Measurements from ENCODE around the gene KRTAP7-1. TPM values are rescaled to one million over a fixed set of nuclear protein-coding genes. Genes with fewer than 3 reads are reported as not detected.

The KRTAP7-1 gene
- not detected for total RNA-seq

DNA sequence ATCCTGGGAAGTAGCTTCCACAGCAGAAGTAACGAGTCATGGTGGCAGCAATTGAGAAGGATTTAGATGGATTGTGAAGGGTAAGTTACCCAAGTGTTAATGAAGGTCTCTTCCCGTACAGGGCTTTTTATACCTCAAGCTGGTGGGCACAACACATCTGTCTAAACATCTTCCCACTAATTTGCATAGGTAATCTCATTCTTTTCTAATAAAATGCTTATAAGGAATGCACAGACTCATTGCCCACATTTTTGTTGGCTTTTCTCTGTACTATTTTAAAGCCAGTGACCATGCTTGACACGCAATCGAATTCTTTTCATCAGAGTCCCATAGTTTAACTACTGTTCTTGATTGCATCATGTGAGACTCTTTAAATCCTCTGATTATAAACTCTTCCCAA, at the start of gene KRTAP7-1:
KRTAP7-1 (minus strand) TSS at position 101 of the 400 bp plus-strand sequence; CDS start at position 40, 61 bp downstream.
- no peaks in the 10 kb centered on the region for H3K27me3 ChIP-seq
- H3K27ac ChIP-seq, result no peak within 1 kb of the TSS
- H3K9me3 ChIP-seq, result peaks cover 0 to 5% (median 0%) of the 10 kb centered on the region in 3 donors
- TF ChIP-seq POLR2A (IDR thresholded peaks at IDR 0.05), result no peak
- no peak for TF ChIP-seq CTCF (IDR thresholded peaks at IDR 0.05)
- WGBS, 2 donors, result 71 to 81% methylated on average over 4 of the region's 4 CpGs
- H3K36me3 ChIP-seq, result no peaks in the 10 kb centered on the region
- intact Hi-C loops (cut with DNase I), result no loop called here
- no peak within 1 kb of the TSS for H3K4me3 ChIP-seq
- H3K4me1 ChIP-seq, result no peaks in the 10 kb centered on the region
- no peak for DNase-seq

- Histone ChIP-seq H3K27ac (no peak overlapping the region), H3K27me3 (no peaks in the 10 kb centered on the region), H3K4me1 (no peaks in the 10 kb centered on the region), H3K9me3 (no peaks in the 10 kb centered on the region), H3K4me3 (no peak overlapping the region), H3K36me3 (no peaks in the 10 kb centered on the region)
- intact Hi-C loops (cut with DNase I), result no loop called here
- no peak for DNase-seq
- TF ChIP-seq POLR2A (IDR thresholded peaks at IDR 0.05) (no peak), CTCF (IDR thresholded peaks at IDR 0.05) (no peak)
- WGBS, 2 donors, result 41 to 51% methylated on average over 2 of the region's 2 CpGs
Observed at GRCh38 chr21:30874526-30874925, 45.0 kb upstream of the KRTAP7-1 start.

- no peak overlapping the region for H3K27ac ChIP-seq
- no peaks in the 10 kb centered on the region for H3K27me3 ChIP-seq
- H3K36me3 ChIP-seq, result no peaks in the 10 kb centered on the region
- whole genome bisulfite sequencing, 2 donors, result 60 to 63% methylated on average over 9 of the region's 9 CpGs
- TF ChIP-seq POLR2A (IDR thresholded peaks at IDR 0.05), result no peak
- no peak for TF ChIP-seq CTCF (IDR thresholded peaks at IDR 0.05)
- DNase-seq, result no peak
- no peaks in the 10 kb centered on the region for H3K9me3 ChIP-seq
- intact Hi-C loops (cut with DNase I), result no loop called here
- H3K4me3 ChIP-seq, result no peak overlapping the region
- no peaks in the 10 kb centered on the region for H3K4me1 ChIP-seq
Observed at GRCh38 chr21:30847627-30848500, 18.3 kb upstream of the KRTAP7-1 start.

- TF ChIP-seq CTCF (IDR thresholded peaks at IDR 0.05), result no peak
- TF ChIP-seq POLR2A (IDR thresholded peaks at IDR 0.05), result no peak
- H3K4me3 ChIP-seq, result no peak overlapping the region
- H3K4me1 ChIP-seq, result no peaks in the 10 kb centered on the region
- H3K9me3 ChIP-seq, result no peaks in the 10 kb centered on the region
- intact Hi-C loops (cut with DNase I), result no loop called here
- H3K27ac ChIP-seq, result no peak overlapping the region
- no peaks in the 10 kb centered on the region for H3K27me3 ChIP-seq
- no peaks in the 10 kb centered on the region for H3K36me3 ChIP-seq
- DNase-seq, result no peak
Observed at GRCh38 chr21:30842990-30843389, 13.4 kb upstream of the KRTAP7-1 start.

GRCh38 chr21:30839304-30839703, 9.7 kb upstream of the KRTAP7-1 start:
- H3K27me3 ChIP-seq, result no peaks in the 10 kb centered on the region
- TF ChIP-seq POLR2A (IDR thresholded peaks at IDR 0.05), result no peak
- peak in 1 of 6 experiments; percentile 23 for TF ChIP-seq CTCF (IDR thresholded peaks at IDR 0.05)
- 32 to 35% methylated on average over 5 of the region's 5 CpGs for WGBS, 2 donors
- H3K4me3 ChIP-seq, result no peak overlapping the region
- no peak for DNase-seq
- H3K4me1 ChIP-seq, result no peaks in the 10 kb centered on the region
- no peak overlapping the region for H3K27ac ChIP-seq
- intact Hi-C loops (cut with DNase I), result no loop called here
- no peaks in the 10 kb centered on the region for H3K9me3 ChIP-seq
- no peaks in the 10 kb centered on the region for H3K36me3 ChIP-seq
